Kasumi-1 (cell line): Measurements from ENCODE around the gene ZNF491.
A peak's percentile ranks its signal among the peaks of the same experiment; 100 is the strongest.
"Not testable (repeated sequence)": the region's sequence is repeated elsewhere in the genome, so short reads cannot be mapped to it uniquely, and the experiment has no call there.

Experiments
- DNase-seq, 2 experiments: peaks; one replicate each; lab custom pipeline; 2025; lab: John Stamatoyannopoulos, UW

Gene ZNF491

DNA sequence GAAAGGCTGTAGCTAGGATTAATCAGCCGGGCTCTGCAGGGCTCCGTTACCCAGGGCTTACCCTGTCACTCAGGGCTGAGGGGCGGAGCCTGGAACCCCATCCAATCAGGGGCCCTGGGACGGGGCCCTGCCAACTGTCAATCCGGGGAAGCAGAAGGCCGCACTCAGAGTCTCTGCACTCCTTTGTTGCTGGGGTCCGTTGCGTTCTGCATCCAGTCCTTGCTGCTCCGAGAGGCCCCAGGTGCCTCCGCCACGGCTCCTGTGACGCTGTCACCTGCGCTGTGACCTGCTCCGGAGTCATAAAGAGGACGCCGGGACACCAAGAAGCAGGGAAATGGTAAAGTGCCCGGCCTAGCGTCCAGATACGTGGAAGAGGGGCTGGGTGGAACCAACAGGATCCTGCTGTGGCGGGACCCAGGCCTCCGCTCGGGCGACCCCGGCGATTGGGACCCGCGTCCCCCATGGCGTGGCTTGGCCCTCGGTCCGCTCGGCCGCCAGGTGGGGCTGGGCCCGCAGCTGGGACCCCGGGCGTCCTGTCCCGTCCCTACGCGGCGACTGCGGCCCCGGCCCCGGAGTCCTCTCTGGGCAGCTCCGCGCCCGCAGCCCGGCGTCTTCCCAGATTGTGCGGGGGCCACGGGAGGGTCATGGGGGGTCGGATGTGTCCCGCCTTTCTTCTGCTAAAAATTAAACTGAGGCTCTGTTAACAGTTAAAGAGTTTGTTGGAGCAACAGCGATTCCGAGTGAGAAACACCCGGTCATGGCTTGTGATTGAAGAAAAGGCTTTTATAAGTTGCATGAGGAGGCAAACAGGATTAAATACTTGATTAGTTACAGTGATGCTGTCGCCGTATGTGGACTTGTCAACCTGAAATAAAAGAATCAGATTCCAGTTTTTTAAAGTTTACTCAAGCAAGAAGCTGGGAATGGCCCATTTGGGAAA, at the start of gene ZNF491:
TSS of gene ZNF491 (plus strand) at position 133 of the 940 bp plus-strand sequence. CDS start 7,431 bp downstream, outside the sequence.
- DNase-seq = peak; percentile 88 to 90

- DNase-seq = no peak
These were observed 48.6 kb upstream of the ZNF491 start for GRCh38 chr19:11749751-11750150.

GRCh38 chr19:11752244-11752736, 46.0 kb upstream of the ZNF491 start:
- no peak for DNase-seq

GRCh38 chr19:11754663-11755062, 43.7 kb upstream of the ZNF491 start:
- DNase-seq = no peak

- DNase-seq = no peak
These were observed 41.4 kb upstream of the ZNF491 start for GRCh38 chr19:11756965-11757364.

- DNase-seq = no peak
These were observed 38.5 kb upstream of the ZNF491 start for GRCh38 chr19:11759805-11760204.

DNA sequence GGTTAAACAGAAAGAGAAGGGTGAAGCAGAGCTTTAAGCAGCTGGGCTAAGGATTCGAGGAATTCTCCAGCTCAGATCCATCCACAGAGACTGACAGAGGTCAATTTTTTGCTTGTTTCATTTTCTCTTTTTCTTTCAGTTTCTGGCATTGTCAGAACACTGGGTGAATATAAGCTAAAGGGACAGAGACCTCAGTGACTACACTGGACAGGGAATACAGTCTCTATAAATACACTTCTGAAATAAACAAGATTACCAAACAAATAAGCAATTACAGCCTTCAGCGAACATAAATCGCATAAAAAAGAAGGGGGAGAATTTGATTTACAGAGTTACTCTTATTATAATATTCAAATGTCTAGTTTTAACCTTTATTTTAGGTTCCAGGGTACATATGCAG, 35.2 kb upstream of the ZNF491 start:
- no peak for DNase-seq

DNA sequence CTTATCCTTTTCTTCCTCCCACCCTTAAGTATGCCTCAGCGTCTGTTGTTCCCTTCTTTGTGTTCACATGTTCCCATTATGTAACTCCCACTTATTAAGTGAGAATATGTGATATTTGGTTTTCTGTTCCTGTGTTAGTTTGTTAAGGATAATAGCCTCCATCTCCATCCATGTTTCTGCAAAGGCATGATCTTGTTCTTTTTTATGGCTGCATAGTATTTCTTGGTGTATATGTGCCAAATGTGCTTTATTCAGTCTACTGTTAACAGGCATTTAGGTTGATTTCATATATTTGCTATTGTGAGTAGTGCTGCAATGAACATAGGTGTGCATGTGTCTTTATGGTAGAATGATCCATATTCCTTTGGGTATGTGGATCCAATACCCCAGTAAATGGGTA, 34.7 kb upstream of the ZNF491 start:
- DNase-seq = no peak

GRCh38 chr19:11766597-11767591, 31.4 kb upstream of the ZNF491 start, which contains the start of gene ZNF441:
ZNF441 (plus strand) TSS chr19:11767000; CDS start chr19:11767194, 194 bp downstream.
- DNase-seq = peak; percentile 94 to 95

- no peak for DNase-seq
These were observed 30.6 kb upstream of the ZNF491 start for GRCh38 chr19:11767633-11768133.

DNA sequence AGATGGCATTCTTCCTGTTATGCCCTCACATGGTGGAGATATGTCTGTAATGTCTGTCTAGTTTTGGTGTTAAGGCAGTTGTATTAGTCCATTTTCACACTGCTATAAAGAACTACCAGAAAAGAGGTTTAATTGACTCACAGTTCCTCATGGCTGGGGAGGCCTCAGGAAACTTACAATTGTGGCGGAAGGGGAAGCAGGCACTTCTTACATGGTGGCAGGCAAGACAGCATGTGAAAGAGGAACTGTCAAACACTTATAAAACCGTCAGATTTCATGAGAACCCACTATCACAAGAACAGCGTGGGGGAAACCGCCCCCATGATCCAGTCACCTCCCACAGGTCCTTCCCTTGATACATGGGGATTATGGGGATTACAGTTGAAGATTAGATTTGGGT, 28.3 kb upstream of the ZNF491 start:
- DNase-seq = no peak

GRCh38 chr19:11771520-11771919, 26.8 kb upstream of the ZNF491 start:
- not testable (repeated sequence) for DNase-seq

DNA sequence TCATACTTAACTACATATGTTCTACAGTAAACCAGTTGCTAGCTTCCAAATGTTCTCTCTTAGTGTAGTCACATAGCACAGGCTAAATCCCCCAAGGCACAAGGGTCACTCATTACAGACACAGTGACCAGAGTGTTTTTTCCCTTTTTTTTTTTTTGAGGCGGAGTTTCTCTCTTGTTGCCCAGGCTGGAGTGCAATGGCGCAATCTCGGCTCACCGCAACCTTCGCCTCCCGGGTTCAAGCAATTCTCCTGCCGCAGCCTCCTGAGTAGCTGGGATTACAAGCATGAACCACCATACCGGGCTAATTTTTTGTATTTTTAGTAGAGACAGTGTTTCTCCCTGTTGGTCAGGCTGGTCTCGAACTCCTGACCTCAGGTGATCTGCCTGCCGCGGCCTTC, 21.7 kb upstream of the ZNF491 start:
- not testable (repeated sequence) for DNase-seq

DNA sequence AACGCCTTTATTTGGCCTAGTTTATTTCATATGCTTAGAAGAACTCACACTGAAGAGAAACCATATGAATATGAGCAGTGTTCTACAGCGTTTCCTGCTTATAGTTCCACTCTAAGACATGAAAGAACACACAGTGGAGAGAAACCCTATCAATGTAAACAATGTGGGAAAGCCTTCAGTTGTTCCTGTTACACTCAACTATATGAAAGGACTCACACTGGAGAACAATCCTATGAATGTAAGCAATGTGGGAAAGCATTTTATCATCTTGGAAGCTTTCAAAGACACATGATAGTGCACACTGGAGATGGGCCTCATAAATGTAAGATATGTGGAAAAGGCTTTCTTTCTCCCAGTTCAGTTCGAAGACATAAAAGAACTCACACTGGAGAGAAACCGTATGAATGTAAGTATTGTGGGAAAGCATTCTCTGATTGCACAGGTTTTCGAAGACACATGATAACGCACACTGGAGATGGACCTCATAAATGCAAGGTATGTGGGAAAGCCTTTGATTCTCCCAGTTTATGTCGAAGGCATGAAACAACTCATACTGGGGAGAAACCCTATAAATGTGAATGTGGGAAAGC, 17.8 kb upstream of the ZNF491 start:
- DNase-seq = no peak

DNA sequence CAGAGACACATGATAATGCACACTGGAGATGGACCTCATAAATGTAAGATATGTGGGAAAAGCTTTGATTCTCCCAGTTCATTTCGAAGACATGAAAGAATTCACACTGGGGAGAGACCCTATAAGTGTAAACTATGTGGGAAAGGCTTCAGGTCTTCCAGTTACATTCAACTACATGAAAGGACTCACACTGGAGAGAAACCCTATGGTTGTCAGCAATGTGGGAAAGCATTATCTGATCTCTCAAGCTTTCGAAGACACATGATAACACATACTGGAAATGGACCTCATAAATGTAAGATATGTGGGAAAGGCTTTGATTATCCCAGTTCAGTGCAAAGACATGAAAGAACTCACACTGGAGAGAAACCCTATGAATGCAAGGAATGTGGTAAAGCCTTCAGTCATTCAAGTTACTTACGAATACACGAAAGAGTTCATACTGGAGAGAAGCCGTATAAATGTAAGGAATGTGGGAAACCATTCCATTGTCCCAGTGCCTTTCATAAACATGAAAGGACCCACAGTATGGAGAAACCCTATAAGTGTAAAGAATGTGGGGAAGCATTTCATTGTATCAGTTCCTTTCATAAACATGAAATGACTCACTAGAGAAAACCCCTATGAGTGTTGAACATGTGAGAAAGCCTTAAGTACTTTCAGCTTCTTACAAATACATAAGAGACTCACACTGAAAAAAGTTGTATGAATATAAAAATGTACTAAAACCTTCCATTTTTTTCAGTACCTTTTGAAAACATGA, 16.8 kb upstream of the ZNF491 start:
- DNase-seq = no peak

- no peak for DNase-seq
These were observed 14.6 kb upstream of the ZNF491 start for GRCh38 chr19:11783767-11784166.

- no peak for DNase-seq
These were observed 14.0 kb upstream of the ZNF491 start for GRCh38 chr19:11784356-11784755.

DNA sequence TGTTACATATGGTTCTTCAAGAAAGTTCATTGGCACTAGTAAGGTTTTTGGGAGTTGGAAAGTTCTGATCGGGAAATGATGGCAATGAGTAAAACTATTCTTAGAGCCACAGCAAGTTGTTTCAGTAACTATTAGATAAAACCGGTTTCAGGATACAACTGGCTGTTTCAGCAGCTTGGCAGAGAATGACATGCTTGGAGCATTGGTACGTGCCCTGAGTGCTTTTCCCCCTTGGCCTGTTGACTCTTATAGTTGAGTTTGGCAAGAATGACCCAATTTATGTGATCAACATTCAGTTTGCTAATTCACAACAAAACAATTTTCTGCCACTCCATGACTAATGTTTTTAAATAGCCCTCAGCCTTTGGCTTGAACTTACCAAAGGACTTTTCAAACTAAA, 10.8 kb upstream of the ZNF491 start:
- DNase-seq = no peak

DNA sequence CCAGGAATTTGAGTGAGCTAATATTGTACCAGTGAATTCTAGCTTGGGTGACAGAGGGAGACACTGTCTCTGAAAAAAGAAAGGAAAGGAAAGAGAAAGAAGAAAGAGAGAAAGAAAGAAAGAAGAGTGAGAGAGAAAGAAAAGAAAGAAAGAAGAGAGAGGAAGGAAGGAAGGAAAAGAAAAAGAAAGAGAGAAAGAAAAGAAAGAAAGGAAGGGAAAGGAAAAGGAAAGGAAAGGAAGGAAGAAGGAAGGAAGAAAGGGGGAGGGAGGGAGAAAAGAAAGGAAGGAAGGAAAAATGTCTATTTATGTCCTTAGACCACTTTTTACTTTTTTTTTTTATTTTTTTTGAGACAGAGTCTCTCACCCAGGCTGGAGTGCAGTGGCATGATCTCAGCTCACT, 5.4 kb upstream of the ZNF491 start:
- DNase-seq = no peak

GRCh38 chr19:11797491-11797890, 832 bp upstream of the ZNF491 start:
- DNase-seq = peak; percentile 66 to 72
